Stimulated activated CD8-positive, alpha-beta memory T cell treated with anti-CD3 and anti-CD28 coated beads, Interleukin-4, amount 100 ng/mL, for 1 hour (primary cell): ENCODE measurements around the gene ROBO1.

Source experiments
- DNase-seq, 2 donors: peaks; one replicate each; pipeline ENCODE4 v3.0.0-alpha.2; 2020; ENCODE audit warnings: low read depth in 2 of 2, low spot score in 1 of 2

ROBO1 gene

DNA sequence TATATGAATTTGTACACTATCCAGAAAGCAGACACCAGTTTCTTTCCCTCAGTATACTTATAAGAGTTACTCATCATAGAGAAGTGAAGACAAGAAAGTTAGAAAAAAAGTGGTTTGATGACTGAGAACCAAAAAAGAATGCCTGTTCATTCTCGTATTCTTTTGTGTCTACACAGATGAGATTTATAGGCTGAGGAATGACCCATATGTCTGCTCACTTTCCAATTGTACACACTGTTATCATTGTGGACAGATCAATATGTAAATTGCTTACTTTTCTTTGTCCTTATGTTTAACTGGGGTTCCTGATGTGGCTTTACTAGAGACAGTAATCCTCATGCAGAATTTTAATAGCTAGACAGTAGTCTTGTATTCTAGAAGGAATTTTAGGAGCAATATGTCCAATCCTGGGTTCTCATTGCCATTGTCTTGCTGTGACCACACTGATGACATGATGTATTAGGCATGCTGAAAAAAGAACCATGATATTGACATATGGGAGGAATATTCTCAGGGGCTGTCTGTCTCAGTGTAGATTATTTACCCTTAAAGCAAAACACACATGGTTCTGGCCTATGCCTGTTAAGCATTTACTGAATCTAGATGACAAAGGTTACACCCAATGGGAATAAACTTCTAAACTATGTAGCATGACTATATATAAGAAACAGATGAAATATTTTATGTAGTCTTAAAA lies 669.7 kb downstream of the ROBO1 start:
- no peak for DNase-seq

DNA sequence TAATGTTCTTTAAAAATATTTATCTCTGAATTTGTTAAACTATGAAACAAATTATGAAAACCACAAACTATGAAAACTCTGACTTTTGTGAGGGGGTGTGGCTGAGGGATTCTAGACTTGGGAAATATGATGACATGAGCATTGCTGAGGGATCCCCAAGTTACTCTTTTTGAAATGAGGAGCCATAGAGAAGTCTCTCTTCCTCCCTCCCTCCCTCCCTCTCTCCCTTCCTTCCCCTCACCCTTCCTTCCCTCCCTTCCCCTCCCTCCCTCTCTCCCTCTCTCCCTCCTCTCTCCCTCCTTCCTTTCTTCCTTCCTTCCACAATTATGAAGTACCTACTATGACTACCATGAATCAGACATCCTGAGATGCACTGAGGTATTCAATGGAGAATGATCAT lies 673.1 kb downstream of the ROBO1 start:
- no peak for DNase-seq

DNA sequence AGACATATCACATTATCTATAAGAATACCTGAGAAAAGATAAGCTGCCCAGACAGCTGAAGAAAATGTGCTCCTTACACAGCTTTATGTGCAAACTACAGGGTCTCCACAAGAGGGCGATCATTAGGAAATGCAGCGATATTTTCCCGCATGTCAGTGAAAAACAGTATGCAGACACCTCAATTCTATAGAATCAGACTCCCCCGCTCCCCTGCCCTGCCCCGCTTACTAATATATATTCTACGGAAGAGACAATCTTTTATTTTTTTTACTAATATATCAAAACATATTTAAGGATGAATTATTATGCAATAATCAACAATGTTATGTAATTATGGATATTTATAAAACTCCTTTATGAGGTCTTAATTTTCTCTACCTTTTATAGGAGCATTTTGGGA lies 681.3 kb downstream of the ROBO1 start:
- no peak for DNase-seq

DNA sequence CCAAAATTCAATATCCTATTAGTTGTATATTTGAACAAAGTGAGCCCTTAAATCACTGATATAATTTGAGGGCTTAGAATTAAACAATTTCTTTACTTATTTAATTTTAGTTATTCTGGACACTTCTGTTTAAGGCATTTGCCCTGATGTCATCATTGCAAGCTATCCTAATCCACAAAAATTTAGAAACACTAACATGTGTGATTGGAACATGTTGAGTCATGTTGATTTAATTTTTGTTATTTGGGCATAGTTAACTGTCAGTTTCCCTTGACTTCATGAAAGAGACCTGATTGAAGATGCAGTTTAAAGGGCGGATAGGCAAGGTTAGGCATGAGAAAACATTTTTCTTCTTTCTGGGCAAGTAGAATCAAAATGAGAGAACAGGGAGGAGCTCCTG lies 682.6 kb downstream of the ROBO1 start:
- no peak for DNase-seq

DNA sequence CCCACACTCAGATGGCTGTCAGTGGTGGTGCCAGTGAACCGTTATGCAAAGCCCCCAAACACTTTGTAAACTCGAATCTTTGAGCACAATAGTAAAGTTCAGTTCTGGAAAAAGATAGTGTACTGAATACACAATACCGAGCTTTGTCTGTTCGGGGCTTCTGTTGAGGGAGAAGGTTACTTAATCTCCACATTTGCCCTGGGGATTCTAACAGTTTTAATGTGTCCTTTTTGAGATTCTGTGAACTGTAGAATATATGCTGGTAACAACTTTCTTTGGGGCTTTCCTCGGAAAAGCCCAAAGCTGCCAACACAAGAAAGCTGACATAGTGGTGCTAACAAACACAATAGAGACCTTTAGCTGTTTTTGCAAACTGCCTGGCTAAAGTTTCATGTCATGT lies 686.5 kb downstream of the ROBO1 start:
- no peak for DNase-seq

DNA sequence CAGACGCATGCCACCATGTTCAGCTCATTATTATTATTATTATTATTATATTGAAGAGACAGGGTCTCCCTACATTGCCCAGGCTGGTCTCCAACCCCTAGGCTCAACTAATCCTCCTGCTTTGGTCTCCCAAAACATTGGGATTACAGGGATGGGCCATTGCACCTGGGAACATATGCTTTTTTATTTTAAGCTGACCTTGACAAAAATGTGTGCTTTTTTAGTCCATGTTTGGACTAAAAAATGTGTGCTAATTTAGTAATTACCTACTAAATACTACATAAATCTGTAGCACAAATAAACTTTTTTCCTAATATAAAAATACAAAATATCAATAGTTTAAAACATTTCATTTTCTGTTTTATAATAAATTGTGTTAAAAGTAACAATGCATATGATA lies 693.2 kb downstream of the ROBO1 start:
- no peak for DNase-seq

DNA sequence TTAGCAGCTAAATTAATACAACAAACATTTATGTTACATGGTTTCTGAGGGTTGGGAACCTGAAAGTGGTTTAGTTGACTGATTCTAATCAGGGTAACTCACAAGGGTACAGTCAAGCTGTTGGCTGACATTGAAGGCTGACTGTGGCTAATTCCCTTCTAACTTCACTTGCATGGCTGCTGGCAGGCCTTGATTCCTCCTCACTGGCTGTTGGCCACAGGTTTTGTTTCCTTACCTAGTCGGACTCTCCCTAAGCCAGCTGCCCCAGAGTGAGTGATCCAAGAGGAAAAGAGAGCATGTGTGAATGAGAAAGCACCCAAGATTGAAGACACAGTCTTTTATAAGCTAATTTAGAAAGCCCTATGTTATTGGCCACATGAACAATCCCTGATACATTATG lies 700.1 kb downstream of the ROBO1 start:
- no peak for DNase-seq

DNA sequence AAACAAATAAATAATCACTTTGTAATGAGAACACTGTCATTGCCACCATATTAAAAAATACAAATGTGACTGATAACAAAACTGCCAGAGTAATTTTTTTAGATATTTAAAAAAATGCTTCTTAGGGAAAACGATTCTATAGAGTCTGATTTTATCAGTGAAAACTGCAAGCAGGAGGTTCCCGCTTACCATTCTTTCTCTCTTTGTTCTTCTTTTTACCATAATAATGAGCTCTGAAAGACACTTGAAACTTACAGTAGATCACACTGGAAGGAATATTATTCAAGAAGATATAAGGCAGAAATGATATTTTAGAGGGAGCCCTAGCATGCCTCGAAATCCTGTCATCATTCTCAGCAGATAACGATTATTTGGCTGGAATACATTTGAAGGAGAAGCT lies 701.3 kb downstream of the ROBO1 start:
- DNase-seq, result no peak

DNA sequence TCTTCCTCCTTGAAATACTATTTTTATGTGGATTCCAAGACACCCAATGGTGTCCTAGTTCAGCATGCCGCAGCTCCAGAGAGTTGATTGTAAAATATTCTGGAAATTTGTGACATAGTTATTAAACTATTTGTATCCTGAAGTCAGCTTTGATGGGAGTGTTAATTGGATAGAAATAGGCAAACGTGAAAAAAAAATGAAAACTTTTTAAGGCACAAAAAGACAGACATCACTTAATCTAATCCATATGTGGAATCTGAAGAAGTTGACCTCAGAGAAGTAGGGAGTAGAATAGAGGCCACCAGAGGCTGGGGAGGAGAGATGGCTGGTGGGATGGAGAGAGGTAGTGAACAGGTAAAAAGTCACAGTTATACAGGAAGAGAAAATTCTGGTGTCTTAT lies 704.2 kb downstream of the ROBO1 start:
- no peak for DNase-seq

DNA sequence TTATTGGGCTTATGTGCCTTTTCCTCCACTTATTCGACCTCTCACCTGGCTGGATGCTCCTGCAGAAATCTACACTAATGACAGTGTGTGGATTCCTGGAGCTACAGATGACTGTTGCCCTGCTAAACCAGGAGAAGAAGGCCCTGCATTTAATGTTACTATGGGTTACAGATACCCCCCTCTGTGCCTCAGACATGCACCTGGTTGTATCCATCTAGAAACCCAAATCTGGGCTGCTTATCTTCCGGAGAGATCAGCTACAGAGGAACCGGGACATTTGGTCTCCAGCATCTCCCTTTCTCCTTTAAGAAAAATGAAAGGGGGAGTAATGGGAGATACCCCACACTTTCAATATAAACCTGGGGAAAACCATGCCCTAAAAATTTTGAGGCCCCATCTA lies 710.0 kb downstream of the ROBO1 start:
- DNase-seq, result no peak

DNA sequence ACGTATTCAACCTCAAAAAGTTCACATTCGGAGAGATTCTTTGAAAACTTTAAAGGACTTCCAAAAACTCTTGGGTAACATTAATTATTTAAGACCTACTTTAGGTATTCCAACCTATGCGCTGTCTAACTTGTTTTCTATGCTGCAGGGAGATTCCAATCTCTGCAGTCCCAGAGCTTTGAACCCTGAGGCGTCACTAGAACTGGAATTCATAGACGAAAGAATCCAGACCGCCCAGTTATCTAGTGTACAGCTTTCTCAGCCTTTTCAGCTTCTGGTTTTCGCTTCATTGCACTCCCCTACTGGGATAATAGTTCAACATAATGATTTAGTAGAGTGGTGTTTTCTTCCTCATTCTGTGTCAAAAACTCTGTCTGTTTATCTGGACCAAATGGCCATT lies 711.3 kb downstream of the ROBO1 start:
- DNase-seq, result no peak

DNA sequence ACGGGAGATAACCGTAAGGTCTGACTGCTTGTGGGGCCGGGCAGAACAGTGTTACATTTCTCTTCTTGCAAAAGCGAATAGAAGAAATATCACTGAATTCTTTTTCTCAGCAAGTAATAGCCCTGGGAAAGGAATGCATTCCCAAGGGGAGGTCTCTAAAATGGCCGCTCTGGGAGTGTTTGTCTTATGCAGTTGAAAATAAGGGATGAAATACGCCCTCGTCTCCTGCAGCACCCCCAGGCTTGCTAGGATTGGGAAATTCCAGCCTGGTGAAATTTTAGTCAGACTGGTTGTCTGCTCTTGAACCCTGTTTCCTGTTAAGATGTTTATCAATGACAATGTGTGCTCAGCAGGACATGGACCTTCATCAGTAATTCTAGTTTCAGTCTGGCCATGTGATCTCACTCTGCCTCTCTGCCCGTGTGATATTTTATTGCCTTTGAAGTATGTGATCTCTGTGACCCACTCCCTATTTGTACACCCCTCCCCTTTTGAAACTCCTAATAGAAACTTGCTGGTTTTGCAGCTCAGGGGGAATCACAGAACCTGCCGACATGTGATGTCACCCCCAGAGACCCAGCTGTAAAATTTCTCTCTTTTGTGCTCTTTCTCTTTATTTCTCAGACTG lies 715.6 kb downstream of the ROBO1 start:
- no peak for DNase-seq

DNA sequence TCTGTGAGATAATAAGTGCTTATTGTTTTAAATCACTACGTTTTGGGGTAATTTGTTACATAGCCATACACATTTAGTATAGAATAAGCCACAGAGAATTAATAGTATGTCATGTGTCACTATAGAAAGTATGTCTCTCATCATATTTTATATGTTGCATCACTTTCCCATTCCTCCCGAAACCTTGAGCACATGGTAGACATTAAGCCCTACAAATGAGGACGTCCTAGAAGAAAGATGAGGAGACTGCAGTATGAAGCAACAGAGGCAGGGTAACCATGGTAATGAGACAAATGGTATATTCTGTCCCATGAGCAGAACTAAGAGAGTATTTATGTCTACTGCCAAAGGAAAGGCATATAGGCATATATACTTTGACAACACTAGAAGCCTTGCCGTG lies 720.2 kb downstream of the ROBO1 start:
- no peak for DNase-seq

DNA sequence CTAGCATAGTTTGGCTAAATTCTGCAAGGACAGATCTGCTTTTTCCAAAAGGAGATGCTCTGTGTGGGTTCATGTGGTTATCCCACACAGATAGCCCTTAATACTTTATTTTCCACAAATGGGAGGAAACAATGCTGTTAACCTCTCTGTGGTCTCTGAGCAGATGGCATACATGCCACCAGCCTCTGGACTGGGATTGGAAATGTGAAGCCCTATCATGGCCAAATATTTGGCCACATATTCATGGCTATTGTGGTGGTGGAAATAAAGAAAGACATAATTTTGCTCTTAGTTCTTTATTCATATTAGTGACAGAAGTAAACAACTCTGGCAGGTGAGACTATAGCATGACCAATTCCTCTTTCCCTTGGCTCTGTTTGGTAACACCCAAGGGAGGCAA lies 726.2 kb downstream of the ROBO1 start:
- no peak for DNase-seq

DNA sequence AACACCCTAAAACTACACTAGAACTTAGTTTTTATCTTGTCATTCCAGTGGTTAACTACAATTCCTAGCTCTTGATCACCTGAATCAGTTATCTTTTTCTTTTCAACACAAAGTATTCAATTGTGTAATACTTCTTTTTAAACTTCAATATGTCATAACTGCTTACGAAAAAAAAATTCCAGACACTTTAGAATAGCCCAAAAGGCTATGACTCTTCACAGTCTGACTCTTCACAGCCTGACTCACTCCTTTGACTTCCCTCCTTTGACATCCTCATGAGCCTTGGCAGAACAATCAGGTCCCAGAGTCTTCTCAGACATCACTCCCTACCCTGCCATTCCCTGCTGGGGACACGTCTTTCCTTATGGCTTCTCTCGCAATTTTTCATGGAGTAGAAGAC lies 727.1 kb downstream of the ROBO1 start:
- DNase-seq, result no peak

DNA sequence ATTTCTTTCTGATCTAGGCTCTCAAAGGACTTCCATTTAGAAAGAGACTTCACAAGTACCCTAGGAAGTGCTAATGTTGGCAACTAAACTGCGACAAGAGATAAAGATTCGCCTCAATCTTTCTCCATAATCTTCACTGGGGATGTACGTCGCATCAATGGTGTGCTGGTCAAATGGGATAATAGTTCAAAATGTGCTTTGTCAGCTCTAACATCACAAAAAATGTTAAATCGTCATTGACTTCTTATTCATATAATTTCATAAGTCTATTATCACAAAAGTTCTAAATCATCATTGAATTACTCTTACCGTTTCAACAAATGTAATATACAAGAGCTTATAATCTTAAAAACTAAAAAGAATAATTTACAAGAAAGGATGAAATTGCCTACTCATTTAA lies 727.7 kb downstream of the ROBO1 start:
- DNase-seq, result no peak

DNA sequence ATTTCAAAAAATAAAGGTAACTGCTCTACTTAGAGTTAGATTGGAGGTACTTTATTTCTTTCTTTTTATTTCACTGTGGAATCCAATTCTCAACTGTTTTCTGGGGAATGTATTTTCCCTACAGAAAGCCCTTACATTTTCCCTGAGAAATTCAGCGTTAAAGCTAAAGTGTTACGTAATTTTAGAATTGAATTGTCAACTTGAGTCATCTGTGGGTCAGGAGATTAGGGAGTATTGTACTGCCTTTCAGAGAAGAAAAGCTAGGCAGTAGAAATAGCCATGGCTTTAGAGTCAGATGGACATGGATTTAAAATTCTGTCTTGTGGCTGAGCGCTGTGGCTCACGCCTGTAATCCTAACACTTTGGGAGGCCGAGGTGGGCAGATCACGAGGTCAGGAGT lies 728.6 kb downstream of the ROBO1 start:
- no peak for DNase-seq

DNA sequence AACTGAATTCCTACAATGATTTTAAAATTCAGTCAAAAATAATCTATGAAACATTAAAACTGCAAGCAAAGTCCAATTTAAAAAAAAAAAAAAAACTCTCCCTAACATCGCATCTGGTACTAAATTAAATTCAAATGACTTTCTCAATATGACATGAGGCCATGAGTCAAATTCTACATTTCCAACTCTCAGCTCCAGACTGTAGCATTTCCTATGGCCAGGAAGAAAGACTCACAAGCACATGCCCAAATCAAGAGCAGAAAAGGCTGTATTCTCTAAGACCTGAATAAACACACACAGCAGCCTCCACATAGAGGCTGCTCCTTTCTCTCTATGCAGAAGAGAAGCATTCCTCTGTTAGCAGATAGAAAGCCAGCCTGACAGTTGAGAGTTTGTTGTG lies 729.2 kb downstream of the ROBO1 start:
- no peak for DNase-seq

DNA sequence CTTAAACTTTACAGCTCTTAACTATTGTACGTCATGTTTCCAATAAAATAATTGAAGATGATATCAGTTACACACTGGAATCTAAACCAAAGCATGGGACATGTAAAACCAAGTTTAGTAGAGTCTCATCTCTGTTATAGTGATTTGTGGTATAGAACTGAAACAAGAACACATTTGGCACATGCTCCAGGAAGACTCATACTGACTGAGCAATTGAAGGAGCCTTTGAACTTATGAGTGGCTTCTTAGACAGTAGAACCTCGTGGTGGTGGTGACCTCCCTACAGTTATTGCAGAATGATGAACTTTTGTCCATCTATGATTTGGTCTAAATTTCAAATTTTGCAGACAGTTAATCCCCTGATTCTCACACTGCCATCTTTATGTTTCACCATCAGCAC lies 729.7 kb downstream of the ROBO1 start:
- DNase-seq, result no peak

DNA sequence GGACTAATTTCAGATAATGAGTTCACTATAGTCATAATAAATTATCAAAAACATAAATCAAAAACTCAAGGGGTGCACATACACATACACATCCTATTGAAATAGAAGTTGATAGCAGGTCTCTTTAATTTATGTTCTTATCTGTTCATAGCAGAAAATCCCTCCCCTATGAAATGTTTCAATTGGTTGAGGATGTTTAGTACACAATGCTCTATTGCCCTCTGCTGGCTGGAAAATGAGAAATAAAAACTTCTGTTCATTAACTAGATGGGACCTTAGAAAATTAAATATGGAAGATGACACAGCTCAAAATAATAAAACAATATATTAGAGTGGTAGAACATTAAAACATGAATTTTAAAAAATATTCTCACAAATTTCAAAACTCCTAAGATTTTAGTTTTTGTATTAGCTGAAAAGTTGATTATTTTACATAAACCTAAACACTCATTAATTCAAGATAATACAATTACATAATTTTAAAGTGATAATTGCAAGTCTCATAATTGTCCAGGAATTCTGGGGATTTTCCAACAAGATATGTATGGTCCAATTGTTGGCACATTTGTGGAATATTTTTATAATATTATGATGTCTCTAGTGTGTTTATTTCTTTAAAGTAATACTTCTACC lies 735.0 kb downstream of the ROBO1 start:
- no peak for DNase-seq

DNA sequence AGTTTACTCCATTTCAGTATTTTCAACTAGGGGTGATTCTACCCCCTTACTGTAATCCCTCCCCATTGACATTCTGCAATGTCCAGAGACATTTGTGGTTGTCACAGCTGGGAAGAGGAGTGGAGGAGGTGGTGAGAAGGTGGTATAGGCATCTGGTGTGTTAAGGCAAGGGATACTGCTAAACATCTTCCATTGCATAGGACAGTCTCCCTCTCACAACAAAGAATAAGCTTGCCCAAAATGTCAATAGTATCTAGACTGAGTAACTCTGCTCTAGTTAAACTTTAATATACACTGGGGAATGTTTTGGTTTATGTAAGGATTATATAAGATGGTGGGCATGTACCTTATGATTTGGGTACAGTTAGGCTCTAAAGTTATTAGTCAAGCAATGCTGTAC lies 737.6 kb downstream of the ROBO1 start:
- no peak for DNase-seq

DNA sequence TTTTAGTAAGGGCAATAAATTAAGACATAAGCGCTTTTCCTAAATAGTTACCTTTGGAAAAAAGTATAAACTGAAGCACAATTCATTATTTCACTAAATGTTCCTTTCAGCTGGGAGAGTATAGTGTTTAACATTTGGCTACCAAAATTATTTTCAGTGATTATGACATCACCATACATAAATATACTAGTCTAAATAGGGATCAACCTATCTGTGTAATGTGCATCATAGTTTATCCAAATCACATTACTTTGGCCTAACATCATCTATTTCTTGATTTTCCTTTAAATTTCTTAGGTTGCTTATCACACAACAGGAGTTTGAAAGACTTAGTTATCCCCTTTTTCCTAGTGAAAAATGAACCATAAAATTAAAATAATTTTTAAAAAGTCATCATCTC lies 738.9 kb downstream of the ROBO1 start:
- no peak for DNase-seq

DNA sequence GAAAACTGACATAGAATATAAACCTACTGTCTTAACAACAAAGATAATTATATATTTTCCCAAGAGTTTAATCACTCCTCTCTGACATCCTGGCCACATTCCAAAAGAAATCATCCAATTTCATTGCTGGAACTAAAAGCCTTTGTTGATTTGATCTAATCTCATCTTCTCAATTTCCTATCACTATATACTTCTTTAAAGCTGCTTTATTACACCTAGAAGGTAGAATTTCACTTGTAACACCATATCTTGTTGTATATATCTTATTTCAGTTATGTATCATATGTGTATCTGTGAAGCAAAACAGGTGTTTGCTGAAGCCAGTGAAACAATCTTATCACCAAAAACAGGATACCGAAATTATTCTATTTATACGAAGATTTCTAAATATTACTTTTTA lies 740.2 kb downstream of the ROBO1 start:
- no peak for DNase-seq
